ENCODE measurements around the gene DISP3.

Gene DISP3

GRCh38 chr1:11550664-11551283 is 71.8 kb downstream of the DISP3 start:
- DNase-seq, result no peak

- no peak for DNase-seq
These were observed 79.3 kb downstream of the DISP3 start for GRCh38 chr1:11558276-11558675.

- DNase-seq, result no peak
These were observed 80.1 kb downstream of the DISP3 start for GRCh38 chr1:11558871-11559590.

- DNase-seq, result no peak
These were observed 80.6 kb downstream of the DISP3 start for GRCh38 chr1:11559591-11559970.

- DNase-seq, result no peak
These were observed 81.1 kb downstream of the DISP3 start for GRCh38 chr1:11560061-11560460.

GRCh38 chr1:11561740-11562139 is 82.8 kb downstream of the DISP3 start:
- DNase-seq, result no peak

GRCh38 chr1:11562664-11563063 is 83.7 kb downstream of the DISP3 start:
- DNase-seq, result no peak

- DNase-seq, result no peak
These were observed 84.7 kb downstream of the DISP3 start for GRCh38 chr1:11563560-11564069.

GRCh38 chr1:11564237-11564636 is 85.3 kb downstream of the DISP3 start:
- no peak for DNase-seq

GRCh38 chr1:11566042-11566850 is 87.3 kb downstream of the DISP3 start:
- DNase-seq, result no peak

GRCh38 chr1:11567244-11568065 is 88.5 kb downstream of the DISP3 start:
- DNase-seq, result no peak

GRCh38 chr1:11568687-11569086 is 89.7 kb downstream of the DISP3 start:
- DNase-seq, result no peak

GRCh38 chr1:11569551-11569950 is 90.6 kb downstream of the DISP3 start:
- DNase-seq, result no peak

- DNase-seq, result no peak
These were observed 91.0 kb downstream of the DISP3 start for GRCh38 chr1:11569954-11570353.

GRCh38 chr1:11570821-11571380 is 91.9 kb downstream of the DISP3 start:
- DNase-seq, result no peak

- DNase-seq, result no peak
These were observed 93.1 kb downstream of the DISP3 start for GRCh38 chr1:11571906-11572616.

GRCh38 chr1:11573116-11573692 is 94.2 kb downstream of the DISP3 start:
- DNase-seq, result no peak

- DNase-seq, result no peak
These were observed 96.6 kb downstream of the DISP3 start for GRCh38 chr1:11575553-11575952.

- DNase-seq, result no peak
These were observed 97.3 kb downstream of the DISP3 start for GRCh38 chr1:11576109-11576875.

- no peak for DNase-seq
These were observed 99.0 kb downstream of the DISP3 start for GRCh38 chr1:11578004-11578403.

- no peak for DNase-seq
These were observed 100.6 kb downstream of the DISP3 start for GRCh38 chr1:11579506-11579905.

All from cerebellar nuclear complex (tissue), 1 donor.